GDM1 (cell line): ENCODE results near the gene EXOC4.

Experiments used
- DNase-seq: peaks from one replicate; lab custom pipeline; 2025; lab: John Stamatoyannopoulos, UW

The EXOC4 gene

GRCh38 chr7:133491201-133491691, 238.4 kb downstream of the EXOC4 start:
- no peak for DNase-seq

DNA sequence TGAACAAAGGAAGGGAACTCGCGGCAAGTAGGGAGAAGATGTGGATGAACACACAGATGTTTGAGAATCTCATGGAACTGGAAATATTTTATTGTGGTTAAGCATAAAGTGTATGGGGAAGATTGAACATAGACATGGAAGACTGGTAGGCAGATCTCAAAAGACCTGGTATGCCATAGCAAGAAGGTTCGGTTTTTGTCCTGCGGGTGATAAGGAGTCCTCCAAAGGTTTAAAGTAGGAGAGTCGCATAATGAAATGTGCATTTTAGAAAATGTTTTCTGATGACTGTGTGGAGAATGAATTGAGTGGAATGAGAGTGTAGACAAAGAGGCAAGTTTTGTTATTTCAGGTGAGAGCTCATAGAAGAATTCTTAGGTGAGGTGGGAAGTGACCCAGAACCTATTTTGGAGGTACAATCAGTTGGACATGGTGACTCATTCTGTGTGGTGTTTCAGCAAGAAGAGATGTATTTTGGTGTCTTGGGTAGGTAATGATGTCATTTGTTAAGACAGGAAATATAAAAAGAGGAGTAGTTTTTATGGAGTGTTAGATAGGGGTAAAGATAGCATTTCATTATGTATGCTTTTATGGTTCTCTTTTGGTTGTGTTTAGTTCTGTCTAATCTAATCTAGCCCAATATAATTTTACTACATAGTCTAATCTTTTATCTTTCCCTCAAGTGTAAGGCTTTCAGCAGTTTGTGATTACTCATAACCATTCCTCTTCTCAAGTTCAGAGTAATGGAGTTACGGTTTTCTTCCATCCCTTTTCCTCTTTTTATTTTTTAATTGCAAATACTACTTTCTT, 239.2 kb downstream of the EXOC4 start:
- DNase-seq, result no peak

GRCh38 chr7:133497061-133497460, 244.2 kb downstream of the EXOC4 start:
- DNase-seq, result no peak

- no peak for DNase-seq
Observed at GRCh38 chr7:133501771-133502170, 248.9 kb downstream of the EXOC4 start.

GRCh38 chr7:133502498-133502897, 249.6 kb downstream of the EXOC4 start:
- DNase-seq, result no peak

- DNase-seq, result no peak
Observed at GRCh38 chr7:133502972-133503371, 250.1 kb downstream of the EXOC4 start.

DNA sequence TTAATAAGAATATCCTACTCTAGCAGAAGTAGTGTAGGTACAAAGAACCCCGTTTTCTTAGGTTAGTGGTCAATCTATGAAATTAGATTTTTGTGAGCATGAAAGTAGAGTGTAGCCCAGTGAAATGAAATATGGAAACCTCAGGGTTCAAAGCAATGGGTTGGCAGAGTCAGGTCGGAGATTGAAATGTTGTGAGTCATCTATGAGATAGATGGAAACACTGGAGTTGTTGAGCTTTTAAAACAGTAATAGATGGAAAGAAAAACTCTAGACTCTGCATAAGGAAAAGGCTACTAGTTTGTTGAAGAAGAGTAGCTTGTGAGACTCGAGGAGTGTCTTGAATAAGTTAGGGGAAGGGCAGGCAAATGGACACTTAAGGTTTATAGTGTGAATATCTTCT, 251.9 kb downstream of the EXOC4 start:
- DNase-seq, result no peak

DNA sequence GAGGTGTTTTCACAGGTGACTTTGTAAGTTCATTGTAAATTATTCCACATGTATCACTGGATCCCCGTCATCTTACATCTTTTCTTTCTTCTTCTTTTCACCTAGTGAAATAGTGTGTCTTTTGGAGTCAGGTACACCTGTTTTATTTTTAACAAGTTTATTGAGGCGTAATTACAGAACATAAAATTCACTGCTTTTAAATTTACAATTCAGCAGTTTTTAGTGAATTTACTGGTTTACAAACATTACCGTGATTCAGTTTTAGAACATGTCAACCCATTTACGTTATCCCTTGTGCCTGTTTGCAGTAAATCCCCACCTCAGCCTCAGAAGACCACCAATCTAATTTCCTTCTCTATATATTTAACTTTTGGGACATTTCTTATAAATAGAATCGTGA, 256.9 kb downstream of the EXOC4 start:
- DNase-seq, result no peak

- no peak for DNase-seq
Observed at GRCh38 chr7:133510326-133511055, 257.6 kb downstream of the EXOC4 start.

GRCh38 chr7:133511252-133511651, 258.4 kb downstream of the EXOC4 start:
- DNase-seq, result no peak

DNA sequence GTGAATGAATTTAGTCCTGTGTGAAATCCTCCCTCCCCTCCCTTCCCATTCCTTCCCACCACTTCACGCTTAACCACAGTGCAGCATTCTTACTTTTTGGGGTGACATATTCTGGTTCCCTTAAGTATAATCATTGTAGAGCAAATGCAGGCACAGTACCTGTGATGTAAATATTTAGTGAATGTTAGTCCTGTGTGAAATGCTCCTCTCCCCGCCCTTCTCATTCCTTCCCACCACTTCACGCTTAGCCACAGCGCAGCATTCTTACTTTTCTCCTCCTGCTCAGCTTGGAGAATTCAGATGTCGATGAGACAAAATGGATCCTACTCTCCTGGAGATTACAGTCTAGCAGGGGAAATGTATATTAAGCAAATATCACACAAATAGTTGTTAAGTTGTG, 258.8 kb downstream of the EXOC4 start:
- no peak for DNase-seq

GRCh38 chr7:133512560-133512959, 259.7 kb downstream of the EXOC4 start:
- no peak for DNase-seq

DNA sequence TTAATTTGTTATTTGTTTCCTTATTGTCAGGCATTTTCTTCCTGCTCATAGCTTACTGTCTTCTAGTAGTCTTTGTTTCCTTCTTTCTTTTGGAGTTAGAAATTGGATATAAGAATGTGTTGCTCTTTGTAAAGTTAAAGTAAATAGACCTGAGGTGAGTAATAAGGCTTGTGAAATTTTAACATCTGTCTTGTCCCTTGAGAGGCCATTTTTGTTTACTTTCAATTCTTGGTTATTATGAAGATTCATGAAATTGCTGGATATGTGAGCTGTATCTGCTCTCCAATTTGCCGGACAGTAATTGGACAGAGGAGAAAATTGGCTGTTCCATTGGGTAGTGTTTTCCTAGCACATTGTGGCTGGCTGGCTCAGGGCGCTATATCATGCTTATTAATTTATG, 260.7 kb downstream of the EXOC4 start:
- DNase-seq, result no peak

GRCh38 chr7:133514551-133514950, 261.7 kb downstream of the EXOC4 start:
- DNase-seq, result no peak

DNA sequence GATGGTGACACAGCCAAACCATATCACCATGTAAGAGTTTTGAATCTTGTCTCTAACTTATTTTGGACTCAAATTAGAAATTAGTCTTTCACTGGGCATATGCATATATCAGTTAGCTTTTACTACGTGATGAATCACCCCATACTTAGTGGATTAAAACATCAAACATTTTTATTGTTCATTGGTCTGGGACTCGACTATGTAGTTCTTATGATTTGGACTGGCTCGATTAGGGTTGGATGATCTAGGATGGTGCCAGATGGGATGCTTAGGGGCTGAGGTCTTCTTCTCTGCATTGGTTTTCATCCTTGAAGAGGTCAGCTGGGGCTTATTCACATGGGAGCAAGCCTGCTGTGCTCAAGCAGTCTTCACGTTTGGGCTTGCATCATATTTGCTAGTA, 264.9 kb downstream of the EXOC4 start:
- DNase-seq, result no peak

DNA sequence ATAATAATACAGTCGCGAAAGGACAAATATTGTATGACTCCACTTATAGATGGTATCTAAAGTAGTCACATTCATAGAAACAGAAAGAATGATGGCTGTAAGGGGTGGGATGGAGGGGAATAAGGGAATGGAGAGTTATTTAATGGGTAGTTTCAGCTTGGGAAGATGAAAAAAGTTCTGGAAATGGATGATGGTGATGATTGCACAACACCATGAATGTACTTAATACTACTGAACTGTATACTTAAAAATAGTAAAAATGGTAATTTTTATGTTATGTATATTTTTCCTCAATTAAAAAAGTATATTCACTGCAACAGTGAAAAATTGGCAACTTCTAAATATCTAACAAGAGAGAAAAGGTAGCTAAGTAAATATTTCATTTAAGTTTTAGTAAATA, 265.8 kb downstream of the EXOC4 start:
- DNase-seq, result no peak

DNA sequence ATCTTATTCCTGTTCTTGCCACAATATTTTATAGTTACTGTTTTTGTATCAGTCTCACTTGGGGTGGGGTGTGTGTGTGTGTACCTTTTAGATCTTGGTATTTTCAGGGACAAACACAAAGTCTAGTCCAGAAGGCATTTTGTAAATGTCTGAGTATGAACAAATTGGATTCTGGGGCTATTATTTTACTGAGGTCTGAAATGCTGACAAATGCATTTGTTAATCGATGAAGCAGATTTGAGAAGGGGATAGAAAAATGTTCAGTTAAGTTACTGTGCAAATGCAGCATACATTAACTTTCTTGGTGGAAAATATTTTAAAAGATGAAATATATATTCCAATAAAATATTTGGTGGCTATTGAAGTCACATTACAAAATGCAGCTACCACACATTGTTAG, 267.4 kb downstream of the EXOC4 start:
- DNase-seq, result no peak

GRCh38 chr7:133522501-133522900, 269.6 kb downstream of the EXOC4 start:
- DNase-seq, result no peak

DNA sequence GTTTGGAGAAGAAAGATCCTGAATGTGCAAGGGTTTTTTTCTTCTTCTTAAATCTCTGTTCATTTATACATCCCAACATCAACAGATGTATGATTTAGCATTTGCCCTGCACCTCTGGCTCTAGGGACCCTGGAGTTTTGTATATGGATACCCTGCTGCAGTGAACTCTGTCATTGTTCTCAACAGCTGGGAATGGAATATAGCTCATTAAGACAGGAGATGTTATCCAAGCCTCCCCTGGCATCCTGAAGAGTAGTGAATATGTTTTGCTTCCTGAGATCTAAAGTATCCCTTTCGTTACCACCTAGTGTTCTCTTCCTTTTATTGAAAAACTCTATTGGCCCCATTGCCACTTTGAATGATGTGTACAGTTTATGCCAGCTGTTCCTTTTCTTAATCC, 275.9 kb downstream of the EXOC4 start:
- no peak for DNase-seq

DNA sequence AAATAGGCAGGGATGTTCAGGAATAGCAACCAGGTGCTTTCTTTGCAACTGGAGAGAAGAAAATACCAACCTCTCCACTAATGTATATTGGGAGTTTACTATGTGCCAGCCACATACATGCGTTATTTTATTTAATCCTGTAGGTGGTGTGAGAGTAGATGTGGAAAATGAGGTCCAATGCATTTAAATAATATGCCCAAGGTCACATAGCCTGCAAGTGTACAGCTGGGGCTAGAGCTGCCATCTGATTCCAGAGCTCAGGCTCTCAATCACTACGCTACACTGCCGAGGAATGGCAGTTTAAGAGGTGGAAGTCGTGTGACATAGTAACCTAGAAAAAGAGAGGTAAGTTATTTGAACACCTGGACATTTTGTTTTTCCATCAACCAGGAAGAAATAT, 277.0 kb downstream of the EXOC4 start:
- no peak for DNase-seq

DNA sequence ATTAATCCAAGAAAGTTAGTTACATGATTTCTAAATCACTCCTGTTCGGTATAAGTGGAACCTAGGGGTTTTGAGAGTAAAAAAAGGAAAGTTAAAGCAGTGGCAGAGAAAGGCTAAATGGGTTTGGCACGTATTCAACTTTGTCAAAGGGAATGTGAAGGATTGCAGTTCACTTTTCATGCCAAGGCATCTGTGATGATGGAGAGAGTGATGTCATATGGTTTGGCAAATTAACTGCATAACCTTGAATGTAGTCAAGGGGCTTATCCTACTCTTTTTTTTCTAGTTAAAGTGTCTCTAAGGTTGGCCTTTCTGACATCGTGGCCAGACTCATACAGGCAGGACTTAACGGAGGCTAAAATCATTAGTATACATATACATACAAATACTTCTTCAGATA, 277.8 kb downstream of the EXOC4 start:
- DNase-seq, result no peak

GRCh38 chr7:133534816-133535215, 281.9 kb downstream of the EXOC4 start:
- DNase-seq, result no peak

GRCh38 chr7:133535308-133535707, 282.4 kb downstream of the EXOC4 start:
- no peak for DNase-seq
